Measurements from ENCODE around the gene GAN.

- TF ChIP-seq POLR2A (IDR thresholded peaks at IDR 0.05) (no peak), CTCF (IDR thresholded peaks at IDR 0.05) (no peak), POLR2AphosphoS5 (IDR thresholded peaks at IDR 0.05) (no peak)
Measured at GRCh38 chr16:81413245-81413990, 98.7 kb downstream of the GAN start.

Data from gastroesophageal sphincter (tissue), 3 donors.